HG03565 (cell line): Measurements from ENCODE around the gene PCDH9.

ENCODE experiments used
- ATAC-seq: cut with Tn5 transposase; IDR thresholded peaks from one replicate; pipeline ENCODE4 v1.9.1; 2021; ENCODE audit warnings: mild to moderate bottlenecking, moderate library complexity; ENCODE audit not compliant: unreplicated experiment

The PCDH9 gene

GRCh38 chr13:67094952-67095351 lies 135.2 kb downstream of the PCDH9 start:
- ATAC-seq, result no peak

GRCh38 chr13:67094078-67094477 lies 136.1 kb downstream of the PCDH9 start:
- no peak for ATAC-seq

- ATAC-seq, result no peak
Measured at GRCh38 chr13:67091603-67092002, 138.5 kb downstream of the PCDH9 start.

GRCh38 chr13:67090856-67091255 lies 139.3 kb downstream of the PCDH9 start:
- no peak for ATAC-seq

- ATAC-seq, result no peak
Measured at GRCh38 chr13:67087527-67087926, 142.6 kb downstream of the PCDH9 start.

GRCh38 chr13:67086260-67086659 lies 143.9 kb downstream of the PCDH9 start:
- ATAC-seq, result no peak

- no peak for ATAC-seq
Measured at GRCh38 chr13:67084066-67084465, 146.1 kb downstream of the PCDH9 start.

GRCh38 chr13:67083519-67083918 lies 146.6 kb downstream of the PCDH9 start:
- no peak for ATAC-seq

- no peak for ATAC-seq
Measured at GRCh38 chr13:67080351-67080750, 149.8 kb downstream of the PCDH9 start.

- ATAC-seq, result no peak
Measured at GRCh38 chr13:67078062-67078461, 152.1 kb downstream of the PCDH9 start.

GRCh38 chr13:67077132-67077531 lies 153.0 kb downstream of the PCDH9 start:
- ATAC-seq, result no peak

GRCh38 chr13:67076378-67076777 lies 153.8 kb downstream of the PCDH9 start:
- ATAC-seq, result no peak

GRCh38 chr13:67075239-67075638 lies 154.9 kb downstream of the PCDH9 start:
- ATAC-seq, result no peak

- no peak for ATAC-seq
Measured at GRCh38 chr13:67071918-67072598, 158.1 kb downstream of the PCDH9 start.

GRCh38 chr13:67070306-67070705 lies 159.8 kb downstream of the PCDH9 start:
- ATAC-seq, result no peak

GRCh38 chr13:67069117-67069767 lies 160.9 kb downstream of the PCDH9 start:
- ATAC-seq, result no peak

- no peak for ATAC-seq
Measured at GRCh38 chr13:67064920-67065319, 165.2 kb downstream of the PCDH9 start.

GRCh38 chr13:67063036-67063435 lies 167.1 kb downstream of the PCDH9 start:
- no peak for ATAC-seq

GRCh38 chr13:67062160-67062559 lies 168.0 kb downstream of the PCDH9 start:
- ATAC-seq, result no peak

- ATAC-seq, result no peak
Measured at GRCh38 chr13:67061750-67062149, 168.4 kb downstream of the PCDH9 start.

GRCh38 chr13:67052550-67053490 lies 177.3 kb downstream of the PCDH9 start:
- no peak for ATAC-seq

- no peak for ATAC-seq
Measured at GRCh38 chr13:67049744-67050143, 180.4 kb downstream of the PCDH9 start.
